Suprapubic skin (tissue), 4 donors: ENCODE data around the gene MRPL58.
"Not testable (repeated sequence)": the region's sequence is repeated elsewhere in the genome, so short reads cannot be mapped to it uniquely, and the experiment has no call there.

ENCODE experiments used
- EP300 ChIP-seq: sonication (generic); formaldehyde crosslinking; IDR thresholded peaks from one replicate; pipeline ENCODE4 v1.6.1; 2017; ENCODE audit warnings: antibody characterized with exemption
- POLR2A ChIP-seq, 2 donors: fragments of 450-650 bp; IDR thresholded peaks; one replicate each; pipeline ENCODE4 v1.6.1; 2017; ENCODE audit warnings: antibody characterized with exemption in 2 of 2, mild to moderate bottlenecking in 2 of 2, moderate library complexity in 2 of 2
- POLR2AphosphoS5 ChIP-seq, 3 donors: sonication (generic); formaldehyde crosslinking; IDR thresholded peaks; one replicate each; pipeline ENCODE4 v1.6.1; 2017; ENCODE audit warnings: antibody characterized with exemption in 3 of 3
- TF ChIP-seq, protein P1 (sequence below), 2 donors: fragments of 200-600 bp in 1 of 2; fragments of 450-650 bp in 1 of 2; sonication (generic) in 1 of 2; IDR thresholded peaks; one replicate each; pipeline ENCODE4 v1.5.1; 2016 to 2019; ENCODE audit warnings: antibody characterized with exemption in 2 of 2, mild to moderate bottlenecking in 1 of 2, moderate library complexity in 1 of 2

- TF ChIP-seq, protein P1, sequence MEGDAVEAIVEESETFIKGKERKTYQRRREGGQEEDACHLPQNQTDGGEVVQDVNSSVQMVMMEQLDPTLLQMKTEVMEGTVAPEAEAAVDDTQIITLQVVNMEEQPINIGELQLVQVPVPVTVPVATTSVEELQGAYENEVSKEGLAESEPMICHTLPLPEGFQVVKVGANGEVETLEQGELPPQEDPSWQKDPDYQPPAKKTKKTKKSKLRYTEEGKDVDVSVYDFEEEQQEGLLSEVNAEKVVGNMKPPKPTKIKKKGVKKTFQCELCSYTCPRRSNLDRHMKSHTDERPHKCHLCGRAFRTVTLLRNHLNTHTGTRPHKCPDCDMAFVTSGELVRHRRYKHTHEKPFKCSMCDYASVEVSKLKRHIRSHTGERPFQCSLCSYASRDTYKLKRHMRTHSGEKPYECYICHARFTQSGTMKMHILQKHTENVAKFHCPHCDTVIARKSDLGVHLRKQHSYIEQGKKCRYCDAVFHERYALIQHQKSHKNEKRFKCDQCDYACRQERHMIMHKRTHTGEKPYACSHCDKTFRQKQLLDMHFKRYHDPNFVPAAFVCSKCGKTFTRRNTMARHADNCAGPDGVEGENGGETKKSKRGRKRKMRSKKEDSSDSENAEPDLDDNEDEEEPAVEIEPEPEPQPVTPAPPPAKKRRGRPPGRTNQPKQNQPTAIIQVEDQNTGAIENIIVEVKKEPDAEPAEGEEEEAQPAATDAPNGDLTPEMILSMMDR (IDR thresholded peaks at IDR 0.05), result not testable (repeated sequence)
- TF ChIP-seq EP300; POLR2AphosphoS5 (IDR thresholded peaks at IDR 0.05); POLR2A (IDR thresholded peaks at IDR 0.05): not testable (repeated sequence)
Measured at GRCh38 chr17:74969501-74969900, 43.0 kb upstream of the MRPL58 start.
